Fibroblast of lung (primary cell): ENCODE measurements around the gene TSPAN5.

Experiments used
- CTCF ChIP-seq, 2 donors: IDR thresholded peaks in 1 of 2; conservative IDR thresholded peaks in 1 of 2; 1 replicate in 1 of 2; 2 replicates in 1 of 2; pipeline ENCODE4 v1.5.1; 2011 to 2012; ENCODE audit warnings: low read length in 2 of 2, control low read depth in 1 of 2, inconsistent platforms in 1 of 2, low read depth in 1 of 2, mild to moderate bottlenecking in 1 of 2
- EZH2 ChIP-seq: IDR thresholded peaks from 2 replicates; pipeline ENCODE4 v1.5.1; 2012; ENCODE audit warnings: low read length, control low read depth, mild to moderate bottlenecking; ENCODE audit errors: missing control alignments

- TF ChIP-seq CTCF (conservative IDR thresholded peaks at IDR 0.05 in 1 of 2, IDR thresholded peaks at IDR 0.05 in 1 of 2; ENCODE audit: low read depth in 1 of 2, low read length in 2 of 2): no peak
- TF ChIP-seq EZH2: no peak
Measured at GRCh38 chr4:98524230-98524629, 134.2 kb downstream of the TSPAN5 start.
